ENCODE measurements around the gene RLIM.

GRCh38 chrX:74593593-74593992, 20.8 kb downstream of the RLIM start:
- TF ChIP-seq POLR2A (IDR thresholded peaks at IDR 0.05), result no peak
- TF ChIP-seq, protein P1, sequence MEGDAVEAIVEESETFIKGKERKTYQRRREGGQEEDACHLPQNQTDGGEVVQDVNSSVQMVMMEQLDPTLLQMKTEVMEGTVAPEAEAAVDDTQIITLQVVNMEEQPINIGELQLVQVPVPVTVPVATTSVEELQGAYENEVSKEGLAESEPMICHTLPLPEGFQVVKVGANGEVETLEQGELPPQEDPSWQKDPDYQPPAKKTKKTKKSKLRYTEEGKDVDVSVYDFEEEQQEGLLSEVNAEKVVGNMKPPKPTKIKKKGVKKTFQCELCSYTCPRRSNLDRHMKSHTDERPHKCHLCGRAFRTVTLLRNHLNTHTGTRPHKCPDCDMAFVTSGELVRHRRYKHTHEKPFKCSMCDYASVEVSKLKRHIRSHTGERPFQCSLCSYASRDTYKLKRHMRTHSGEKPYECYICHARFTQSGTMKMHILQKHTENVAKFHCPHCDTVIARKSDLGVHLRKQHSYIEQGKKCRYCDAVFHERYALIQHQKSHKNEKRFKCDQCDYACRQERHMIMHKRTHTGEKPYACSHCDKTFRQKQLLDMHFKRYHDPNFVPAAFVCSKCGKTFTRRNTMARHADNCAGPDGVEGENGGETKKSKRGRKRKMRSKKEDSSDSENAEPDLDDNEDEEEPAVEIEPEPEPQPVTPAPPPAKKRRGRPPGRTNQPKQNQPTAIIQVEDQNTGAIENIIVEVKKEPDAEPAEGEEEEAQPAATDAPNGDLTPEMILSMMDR (IDR thresholded peaks at IDR 0.05), result no peak
